ENCODE measurements around the gene ANXA8.
A peak's percentile ranks its signal among the peaks of the same experiment; 100 is the strongest.
"Not testable (repeated sequence)": the region's sequence is repeated elsewhere in the genome, so short reads cannot be mapped to it uniquely, and the experiment has no call there.

ANXA8 gene

GRCh38 chr10:47461261-47461687 lies 22.6 kb downstream of the ANXA8 start:
- not testable (repeated sequence) for H3K27me3 ChIP-seq (ENCODE audit: control insufficient read depth, insufficient read depth, low read length); H3K27ac ChIP-seq (ENCODE audit: low read depth, low read length); H3K4me1 ChIP-seq (ENCODE audit: control insufficient read depth, insufficient read depth, low read length); H3K9me3 ChIP-seq (ENCODE audit: control insufficient read depth, insufficient read depth, low read length); H3K9ac ChIP-seq (ENCODE audit: low read depth, low read length); H3K36me3 ChIP-seq (ENCODE audit: control insufficient read depth, insufficient read depth, low read length)
- peak overlapping the region; percentile 46; the same call in 1 of the 2 replicates for H3K4me3 ChIP-seq (ENCODE audit: low read depth, low read length)

GRCh38 chr10:47458466-47459154 lies 25.3 kb downstream of the ANXA8 start:
- Histone ChIP-seq H3K9me3 (ENCODE audit: control insufficient read depth, insufficient read depth, low read length) (no peaks in the 10 kb centered on the region), H3K36me3 (ENCODE audit: control insufficient read depth, insufficient read depth, low read length) (no peaks in the 10 kb centered on the region), H3K27ac (ENCODE audit: low read depth, low read length) (no peak overlapping the region), H3K4me3 (ENCODE audit: low read depth, low read length) (no peak overlapping the region), H3K9ac (ENCODE audit: low read depth, low read length) (no peak overlapping the region), H3K4me1 (ENCODE audit: control insufficient read depth, insufficient read depth, low read length) (no peaks in the 10 kb centered on the region), H3K27me3 (ENCODE audit: control insufficient read depth, insufficient read depth, low read length) (no peaks in the 10 kb centered on the region)

- H3K4me1 ChIP-seq (ENCODE audit: control insufficient read depth, insufficient read depth, low read length) = no peaks in the 10 kb centered on the region
- H3K9ac ChIP-seq (ENCODE audit: low read depth, low read length) = no peak overlapping the region
- no peak overlapping the region for H3K4me3 ChIP-seq (ENCODE audit: low read depth, low read length)
- H3K36me3 ChIP-seq (ENCODE audit: control insufficient read depth, insufficient read depth, low read length) = no peaks in the 10 kb centered on the region
- no peak overlapping the region for H3K27ac ChIP-seq (ENCODE audit: low read depth, low read length)
- no peaks in the 10 kb centered on the region for H3K27me3 ChIP-seq (ENCODE audit: control insufficient read depth, insufficient read depth, low read length)
- no peaks in the 10 kb centered on the region for H3K9me3 ChIP-seq (ENCODE audit: control insufficient read depth, insufficient read depth, low read length)
These were observed 26.1 kb downstream of the ANXA8 start for GRCh38 chr10:47457826-47458225.

- H3K4me3 ChIP-seq (ENCODE audit: low read depth, low read length) = no peak overlapping the region
- no peaks in the 10 kb centered on the region for H3K9me3 ChIP-seq (ENCODE audit: control insufficient read depth, insufficient read depth, low read length)
- no peak overlapping the region for H3K9ac ChIP-seq (ENCODE audit: low read depth, low read length)
- no peaks in the 10 kb centered on the region for H3K36me3 ChIP-seq (ENCODE audit: control insufficient read depth, insufficient read depth, low read length)
- no peaks in the 10 kb centered on the region for H3K27me3 ChIP-seq (ENCODE audit: control insufficient read depth, insufficient read depth, low read length)
- no peak overlapping the region for H3K27ac ChIP-seq (ENCODE audit: low read depth, low read length)
- peaks cover 3% of the 10 kb centered on the region; the same call in 1 of the 2 replicates for H3K4me1 ChIP-seq (ENCODE audit: control insufficient read depth, insufficient read depth, low read length)
These were observed 26.4 kb downstream of the ANXA8 start for GRCh38 chr10:47457528-47457820.

- no peak overlapping the region for H3K9ac ChIP-seq (ENCODE audit: low read depth, low read length)
- no peaks in the 10 kb centered on the region for H3K27me3 ChIP-seq (ENCODE audit: control insufficient read depth, insufficient read depth, low read length)
- no peaks in the 10 kb centered on the region for H3K9me3 ChIP-seq (ENCODE audit: control insufficient read depth, insufficient read depth, low read length)
- H3K4me1 ChIP-seq (ENCODE audit: control insufficient read depth, insufficient read depth, low read length) = peaks cover 6% of the 10 kb centered on the region; the same call in 1 of the 2 replicates
- no peak overlapping the region for H3K4me3 ChIP-seq (ENCODE audit: low read depth, low read length)
- no peak overlapping the region for H3K27ac ChIP-seq (ENCODE audit: low read depth, low read length)
- H3K36me3 ChIP-seq (ENCODE audit: control insufficient read depth, insufficient read depth, low read length) = no peaks in the 10 kb centered on the region
These were observed 27.0 kb downstream of the ANXA8 start for GRCh38 chr10:47456794-47457527.

- Histone ChIP-seq H3K4me1 (ENCODE audit: control insufficient read depth, insufficient read depth, low read length) (peaks cover 6% of the 10 kb centered on the region; the same call in 1 of the 2 replicates), H3K9ac (ENCODE audit: low read depth, low read length) (no peak overlapping the region), H3K27ac (ENCODE audit: low read depth, low read length) (no peak overlapping the region), H3K27me3 (ENCODE audit: control insufficient read depth, insufficient read depth, low read length) (no peaks in the 10 kb centered on the region), H3K9me3 (ENCODE audit: control insufficient read depth, insufficient read depth, low read length) (no peaks in the 10 kb centered on the region), H3K4me3 (ENCODE audit: low read depth, low read length) (no peak overlapping the region), H3K36me3 (ENCODE audit: control insufficient read depth, insufficient read depth, low read length) (no peaks in the 10 kb centered on the region)
These were observed 27.7 kb downstream of the ANXA8 start for GRCh38 chr10:47456079-47456785.

GRCh38 chr10:47455350-47456078 lies 28.4 kb downstream of the ANXA8 start:
- not testable (repeated sequence) for H3K9ac ChIP-seq (ENCODE audit: low read depth, low read length)

GRCh38 chr10:47454780-47455058 lies 29.2 kb downstream of the ANXA8 start:
- no peak overlapping the region for H3K27ac ChIP-seq (ENCODE audit: low read depth, low read length)
- no peak overlapping the region for H3K4me3 ChIP-seq (ENCODE audit: low read depth, low read length)
- no peaks in the 10 kb centered on the region for H3K27me3 ChIP-seq (ENCODE audit: control insufficient read depth, insufficient read depth, low read length)
- H3K9ac ChIP-seq (ENCODE audit: low read depth, low read length) = no peak overlapping the region
- H3K9me3 ChIP-seq (ENCODE audit: control insufficient read depth, insufficient read depth, low read length) = no peaks in the 10 kb centered on the region
- H3K36me3 ChIP-seq (ENCODE audit: control insufficient read depth, insufficient read depth, low read length) = no peaks in the 10 kb centered on the region
- H3K4me1 ChIP-seq (ENCODE audit: control insufficient read depth, insufficient read depth, low read length) = peaks cover 6% of the 10 kb centered on the region; the same call in 1 of the 2 replicates

More at GRCh38 chr10:47455350-47456078, 28.4 kb downstream of the ANXA8 start:
- H3K4me1 ChIP-seq (ENCODE audit: control insufficient read depth, insufficient read depth, low read length); H3K27ac ChIP-seq (ENCODE audit: low read depth, low read length); H3K9me3 ChIP-seq (ENCODE audit: control insufficient read depth, insufficient read depth, low read length); H3K36me3 ChIP-seq (ENCODE audit: control insufficient read depth, insufficient read depth, low read length); H3K27me3 ChIP-seq (ENCODE audit: control insufficient read depth, insufficient read depth, low read length); H3K4me3 ChIP-seq (ENCODE audit: low read depth, low read length): not testable (repeated sequence)

- Histone ChIP-seq H3K27ac (ENCODE audit: low read depth, low read length) (no peak overlapping the region), H3K4me1 (ENCODE audit: control insufficient read depth, insufficient read depth, low read length) (peaks cover 6% of the 10 kb centered on the region; the same call in 1 of the 2 replicates), H3K27me3 (ENCODE audit: control insufficient read depth, insufficient read depth, low read length) (no peaks in the 10 kb centered on the region), H3K9ac (ENCODE audit: low read depth, low read length) (no peak overlapping the region), H3K36me3 (ENCODE audit: control insufficient read depth, insufficient read depth, low read length) (no peaks in the 10 kb centered on the region), H3K9me3 (ENCODE audit: control insufficient read depth, insufficient read depth, low read length) (no peaks in the 10 kb centered on the region), H3K4me3 (ENCODE audit: low read depth, low read length) (no peak overlapping the region)
These were observed 29.7 kb downstream of the ANXA8 start for GRCh38 chr10:47454008-47454779.

- no peaks in the 10 kb centered on the region for H3K27me3 ChIP-seq (ENCODE audit: control insufficient read depth, insufficient read depth, low read length)
- H3K9ac ChIP-seq (ENCODE audit: low read depth, low read length) = no peak overlapping the region
- H3K36me3 ChIP-seq (ENCODE audit: control insufficient read depth, insufficient read depth, low read length) = no peaks in the 10 kb centered on the region
- peaks cover 6% of the 10 kb centered on the region; the same call in 1 of the 2 replicates for H3K4me1 ChIP-seq (ENCODE audit: control insufficient read depth, insufficient read depth, low read length)
- no peaks in the 10 kb centered on the region for H3K9me3 ChIP-seq (ENCODE audit: control insufficient read depth, insufficient read depth, low read length)
- no peak overlapping the region for H3K27ac ChIP-seq (ENCODE audit: low read depth, low read length)
- no peak overlapping the region for H3K4me3 ChIP-seq (ENCODE audit: low read depth, low read length)
These were observed 30.5 kb downstream of the ANXA8 start for GRCh38 chr10:47453141-47454007.
